ENCODE measurements around the gene ZNF747.

Gene ZNF747

GRCh38 chr16:30510376-30510938, 24.2 kb downstream of the ZNF747 start:
- no peak for DNase-seq

- no peak for DNase-seq
These were observed 25.4 kb downstream of the ZNF747 start for GRCh38 chr16:30509081-30509765.

DNA sequence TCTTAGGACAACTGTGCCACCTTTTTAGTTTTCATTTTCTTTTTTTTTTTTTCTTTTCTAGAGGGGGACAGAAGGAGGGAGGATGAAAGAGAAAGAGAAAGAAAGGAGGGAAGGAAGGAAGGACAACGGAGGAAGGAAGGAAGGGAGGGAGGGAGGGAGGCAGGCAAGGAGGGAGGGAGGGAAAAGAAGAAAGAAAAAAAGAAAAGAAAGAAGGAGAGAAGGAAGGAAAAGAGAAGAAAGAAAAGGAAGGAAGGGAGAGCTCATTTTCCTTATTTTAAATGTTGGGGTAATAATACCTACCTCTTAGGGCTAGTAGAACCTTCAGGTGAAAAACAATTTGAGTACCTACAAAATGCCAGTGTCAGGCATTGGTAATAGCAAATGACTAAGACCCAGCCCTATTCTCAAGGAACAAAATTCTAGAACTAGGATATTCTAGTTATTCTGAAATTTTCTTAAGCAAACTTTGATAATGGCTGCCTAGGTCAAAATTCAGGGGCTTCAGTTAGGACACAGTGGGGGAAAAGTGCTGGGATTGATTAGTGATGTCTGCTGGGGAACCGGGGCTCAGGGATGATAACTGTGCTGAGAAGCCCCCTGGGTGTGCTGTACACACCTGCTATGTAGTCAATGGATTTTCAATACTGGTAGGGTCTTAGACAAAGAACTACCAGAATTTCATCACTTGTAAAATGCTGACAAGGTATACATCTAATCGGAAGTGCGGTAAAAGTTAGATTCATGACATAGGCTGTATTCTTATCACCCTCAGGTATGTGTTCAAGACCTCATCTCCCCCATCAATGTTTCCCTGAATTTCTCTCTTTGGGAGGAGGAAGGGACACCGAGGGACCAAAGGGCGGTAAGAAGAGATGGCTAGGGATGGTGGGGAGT, 31.0 kb downstream of the ZNF747 start:
- DNase-seq = no peak

DNA sequence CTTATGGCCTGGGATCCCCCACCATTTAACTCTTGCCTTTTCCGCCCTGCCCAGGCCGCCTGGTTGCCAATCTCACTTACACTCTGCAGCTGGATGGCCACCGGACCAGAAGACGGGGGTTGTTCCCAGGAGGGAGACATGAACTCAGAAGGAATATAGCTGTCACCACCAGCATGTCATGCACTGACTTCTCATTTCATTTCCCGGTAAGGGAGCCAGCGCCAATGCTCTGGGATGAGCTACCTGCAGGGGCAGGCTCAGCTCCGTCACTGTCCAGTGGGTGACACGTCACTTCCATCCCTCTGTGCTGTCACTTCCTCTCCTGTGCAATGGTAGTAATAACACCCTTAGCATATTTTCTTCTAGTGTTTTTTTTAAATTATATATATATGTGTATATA, 35.4 kb downstream of the ZNF747 start:
- no peak for DNase-seq

DNA sequence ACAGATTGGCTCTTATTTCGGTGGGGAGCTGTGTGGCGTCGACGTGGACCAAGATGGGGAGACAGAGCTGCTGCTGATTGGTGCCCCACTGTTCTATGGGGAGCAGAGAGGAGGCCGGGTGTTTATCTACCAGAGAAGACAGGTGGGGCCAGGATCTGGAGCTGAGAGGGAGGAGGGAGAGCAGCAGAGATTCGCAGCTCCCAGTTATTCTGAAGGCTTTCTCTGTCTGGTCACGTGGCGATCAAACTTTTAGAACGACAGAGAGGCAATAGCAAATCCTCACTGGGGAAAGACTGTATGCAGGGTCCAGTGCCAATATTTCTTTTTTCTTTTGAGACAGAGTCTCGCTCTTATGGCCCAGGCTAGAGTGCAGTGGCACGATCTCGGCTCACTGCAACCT, 39.9 kb downstream of the ZNF747 start:
- no peak for DNase-seq

DNA sequence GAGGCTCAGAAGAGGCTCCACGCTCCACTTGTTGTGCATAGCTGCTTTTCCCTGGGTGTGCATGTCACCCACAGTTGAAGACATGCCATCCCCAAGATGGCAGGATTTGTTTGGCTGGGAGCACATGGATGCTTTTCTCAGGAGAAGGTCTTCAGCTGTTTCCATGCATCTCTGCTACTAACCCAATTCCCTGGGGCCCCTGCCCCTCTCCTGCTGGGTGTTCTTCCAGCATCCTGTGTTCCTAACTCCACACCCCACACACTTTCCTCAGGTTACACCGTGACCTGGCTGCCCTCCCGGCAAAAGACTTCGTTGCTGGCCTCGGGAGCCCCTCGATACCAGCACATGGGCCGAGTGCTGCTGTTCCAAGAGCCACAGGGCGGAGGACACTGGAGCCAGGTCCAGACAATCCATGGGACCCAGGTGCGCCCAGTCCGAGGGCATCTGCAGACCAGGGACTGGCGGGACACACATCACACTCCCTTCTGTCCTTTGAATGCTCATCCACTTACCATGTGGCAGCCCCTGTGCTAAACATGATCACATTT, 40.6 kb downstream of the ZNF747 start:
- DNase-seq = no peak

- no peak for DNase-seq
These were observed 42.8 kb downstream of the ZNF747 start for GRCh38 chr16:30491744-30492308.

- no peak for DNase-seq
These were observed 43.4 kb downstream of the ZNF747 start for GRCh38 chr16:30491229-30491628.

DNA sequence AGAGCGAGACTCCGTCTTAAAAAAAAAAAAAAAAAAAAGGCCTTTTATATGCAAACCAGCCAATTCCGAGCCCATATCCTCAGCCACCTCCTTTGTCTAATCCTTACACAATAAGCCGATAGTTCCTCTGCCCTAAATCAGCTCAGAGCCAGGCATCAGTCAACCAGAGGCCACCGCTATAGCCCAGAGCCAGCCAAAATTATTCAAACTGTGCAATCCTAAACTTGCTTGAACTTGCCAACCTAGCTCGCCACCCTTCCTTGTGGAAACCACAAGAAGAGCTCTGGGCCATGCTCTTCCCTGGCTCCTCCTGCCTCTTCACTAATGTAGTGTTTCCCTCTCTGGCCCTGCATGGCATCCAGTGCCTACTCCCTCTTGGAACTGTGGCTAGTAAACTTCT, 44.4 kb downstream of the ZNF747 start:
- no peak for DNase-seq

GRCh38 chr16:30488764-30489605, 45.7 kb downstream of the ZNF747 start:
- DNase-seq = no peak

DNA sequence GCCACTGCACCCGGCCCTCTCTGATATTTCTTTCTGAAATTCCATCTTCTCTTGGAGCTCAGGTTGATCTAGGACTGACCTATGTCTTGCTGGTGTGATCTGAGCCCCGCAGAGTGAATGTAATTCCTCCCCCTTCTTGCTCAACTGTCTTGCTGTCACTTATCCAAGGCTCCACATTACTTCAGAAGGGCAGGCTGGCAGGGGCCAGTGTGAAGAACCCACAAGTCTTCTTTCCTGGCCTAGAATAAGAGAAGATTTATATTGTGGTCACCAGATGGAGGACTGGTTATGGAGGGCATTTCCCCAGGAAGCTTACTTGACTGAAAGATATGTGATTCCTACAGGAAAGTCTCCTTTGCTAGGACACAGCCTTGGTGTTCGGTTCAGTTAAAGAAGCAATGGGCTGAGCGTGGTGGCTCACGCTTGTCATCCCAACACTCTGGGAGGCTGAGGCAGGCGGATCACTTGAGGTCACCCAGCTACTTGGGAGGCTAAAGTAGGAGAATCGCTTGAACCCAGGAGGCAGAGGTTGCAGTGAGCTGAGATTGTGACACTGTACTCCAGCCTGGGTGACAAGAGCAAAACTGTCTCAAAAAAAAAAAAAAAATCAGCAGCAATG, 48.7 kb downstream of the ZNF747 start:
- DNase-seq = no peak

- no peak for DNase-seq
These were observed 49.8 kb downstream of the ZNF747 start for GRCh38 chr16:30484887-30485286.

DNA sequence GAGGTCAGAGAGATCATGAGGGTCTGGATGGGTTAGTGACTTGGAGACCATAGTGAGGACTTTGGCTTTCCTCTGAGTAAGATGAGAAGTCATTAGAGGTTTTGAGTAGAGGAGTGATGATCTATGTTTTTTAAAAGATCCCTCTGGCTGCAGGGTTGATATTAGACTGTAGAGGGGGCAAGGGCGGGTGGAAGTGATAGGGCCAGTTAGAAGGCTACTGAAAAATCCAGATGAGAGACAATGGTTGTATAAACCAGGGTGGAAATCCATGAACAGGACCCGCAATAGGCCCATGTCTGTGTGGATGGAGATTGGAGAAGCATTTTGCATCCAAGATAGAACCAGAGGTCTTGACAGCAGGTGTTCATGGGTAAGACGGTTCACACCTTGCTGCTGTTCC, 52.3 kb downstream of the ZNF747 start:
- DNase-seq = no peak

GRCh38 chr16:30481381-30481780, 53.3 kb downstream of the ZNF747 start:
- DNase-seq = no peak

Measured in NCI-H748 treated with DMSO at 0.1 percent for 48 hours (cell line).